Measurements from ENCODE around the gene DUS1L.

DUS1L gene

GRCh38 chr17:82010575-82011525, 54.8 kb downstream of the DUS1L start:
- H3K4me3 ChIP-seq (ENCODE audit: low read depth, low read length), result no peak overlapping the region
- TF ChIP-seq CTCF (IDR thresholded peaks at IDR 0.05; ENCODE audit: borderline replicate concordance, insufficient read depth, low read depth, low read length), result no peak

DNA sequence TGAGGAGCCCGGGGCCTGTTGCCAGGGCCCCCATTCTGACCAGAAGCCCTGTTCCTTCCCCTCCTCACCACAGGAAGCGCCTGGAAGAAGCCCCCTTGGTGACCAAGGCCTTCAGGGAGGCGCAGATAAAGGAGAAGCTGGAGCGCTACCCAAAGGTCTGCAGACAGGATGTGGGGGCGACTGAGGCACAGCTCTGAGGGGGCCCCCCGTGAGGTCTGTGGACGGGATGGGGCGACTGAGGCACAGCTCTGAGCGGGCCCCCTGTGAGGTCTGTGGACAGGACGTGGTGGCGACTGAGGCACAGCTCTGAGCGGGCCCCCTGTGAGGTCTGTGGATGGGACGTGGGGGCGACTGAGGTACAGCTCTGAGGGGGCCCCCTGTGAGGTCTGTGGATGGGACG, 56.2 kb downstream of the DUS1L start:
- H3K4me3 ChIP-seq (ENCODE audit: low read depth, low read length), result no peak overlapping the region
- TF ChIP-seq CTCF (IDR thresholded peaks at IDR 0.05; ENCODE audit: borderline replicate concordance, insufficient read depth, low read depth, low read length), result no peak

- no peak for TF ChIP-seq CTCF (IDR thresholded peaks at IDR 0.05; ENCODE audit: borderline replicate concordance, insufficient read depth, low read depth, low read length)
- H3K4me3 ChIP-seq (ENCODE audit: low read depth, low read length), result no peak overlapping the region
These were observed 56.6 kb downstream of the DUS1L start for GRCh38 chr17:82008941-82009405.

DNA sequence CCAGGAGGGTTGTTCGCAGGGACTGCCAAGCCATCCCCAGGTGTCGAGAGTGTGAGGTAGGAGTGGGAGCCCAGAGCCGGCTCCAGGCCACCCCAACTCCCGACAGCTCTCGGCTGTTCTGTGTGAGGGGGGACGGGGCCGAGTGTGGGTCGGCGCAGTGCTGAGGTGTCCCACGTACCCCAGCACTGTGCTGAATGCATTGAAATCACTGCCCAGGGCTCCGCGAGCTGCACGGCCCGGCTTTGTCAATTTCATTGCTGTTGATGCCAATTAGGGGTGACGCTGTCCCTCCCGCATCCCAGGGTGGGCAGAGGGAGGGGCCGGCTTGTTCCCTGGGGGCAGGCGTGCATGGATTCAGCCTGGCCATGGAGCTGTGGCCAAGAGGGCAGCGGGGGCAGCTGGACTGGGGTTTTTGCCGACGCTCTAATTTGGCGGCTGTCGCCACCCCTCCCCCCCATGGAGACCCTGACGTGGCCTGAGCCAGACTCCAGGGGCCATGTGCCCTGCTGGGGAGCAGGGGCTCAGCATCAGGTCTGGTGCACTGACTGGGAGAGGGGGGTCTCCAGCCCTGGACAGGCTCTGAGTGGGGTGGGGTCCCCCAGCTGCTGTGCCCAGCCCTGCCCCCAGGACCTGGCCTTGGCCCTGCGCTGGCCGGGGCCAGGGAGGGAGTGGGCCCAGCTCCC, 57.2 kb downstream of the DUS1L start:
- no peak for TF ChIP-seq CTCF (IDR thresholded peaks at IDR 0.05; ENCODE audit: borderline replicate concordance, insufficient read depth, low read depth, low read length)
- H3K4me3 ChIP-seq (ENCODE audit: low read depth, low read length), result no peak overlapping the region

Measured in GM12875 (cell line).